Hematopoietic multipotent progenitor cell treated with erythropoietin and hydrocortisone succinate and interleukin-3 and kit ligand, for 17 days (in vitro differentiated cells): ENCODE data around the gene CEP68.
A peak's percentile ranks its signal among the peaks of the same experiment; 100 is the strongest.
"Not testable (repeated sequence)": the region's sequence is repeated elsewhere in the genome, so short reads cannot be mapped to it uniquely, and the experiment has no call there.

Experiments used
- DNase-seq: peaks from one replicate; pipeline ENCODE4 v3.0.0-alpha.2; 2015; ENCODE audit warnings: low spot score

Gene CEP68

GRCh38 chr2:65030476-65031332 is 25.5 kb upstream of the CEP68 start:
- DNase-seq, result no peak

GRCh38 chr2:65031341-65032018 is 24.7 kb upstream of the CEP68 start:
- no peak for DNase-seq

GRCh38 chr2:65032019-65032975 is 23.9 kb upstream of the CEP68 start:
- DNase-seq, result no peak

- DNase-seq, result no peak
These were observed 23.0 kb upstream of the CEP68 start for GRCh38 chr2:65033178-65033577.

GRCh38 chr2:65033667-65034066 is 22.5 kb upstream of the CEP68 start:
- not testable (repeated sequence) for DNase-seq

GRCh38 chr2:65035351-65035943 is 20.8 kb upstream of the CEP68 start:
- no peak for DNase-seq

- DNase-seq, result no peak
These were observed 19.0 kb upstream of the CEP68 start for GRCh38 chr2:65037178-65037577.

- no peak for DNase-seq
These were observed 16.6 kb upstream of the CEP68 start for GRCh38 chr2:65039640-65040039.

- DNase-seq, result peak; percentile 85
These were observed 15.6 kb upstream of the CEP68 start for GRCh38 chr2:65040400-65041261.

GRCh38 chr2:65043001-65043400 is 13.2 kb upstream of the CEP68 start:
- no peak for DNase-seq

- DNase-seq, result no peak
These were observed 12.0 kb upstream of the CEP68 start for GRCh38 chr2:65044097-65044735.

- no peak for DNase-seq
These were observed 10.6 kb upstream of the CEP68 start for GRCh38 chr2:65045651-65046050.

- no peak for DNase-seq
These were observed 9.4 kb upstream of the CEP68 start for GRCh38 chr2:65046633-65047407.

- no peak for DNase-seq
These were observed 7.1 kb upstream of the CEP68 start for GRCh38 chr2:65049010-65049639.

- DNase-seq, result no peak
These were observed 5.3 kb upstream of the CEP68 start for GRCh38 chr2:65050931-65051330.

GRCh38 chr2:65053199-65053598 is 3.0 kb upstream of the CEP68 start:
- no peak for DNase-seq

- no peak for DNase-seq
These were observed 1.3 kb upstream of the CEP68 start for GRCh38 chr2:65054749-65055421.

- no peak for DNase-seq
These were observed 598 bp upstream of the CEP68 start for GRCh38 chr2:65055422-65056214.
